ENCODE measurements around the gene FAM228B.

Gene FAM228B

DNA sequence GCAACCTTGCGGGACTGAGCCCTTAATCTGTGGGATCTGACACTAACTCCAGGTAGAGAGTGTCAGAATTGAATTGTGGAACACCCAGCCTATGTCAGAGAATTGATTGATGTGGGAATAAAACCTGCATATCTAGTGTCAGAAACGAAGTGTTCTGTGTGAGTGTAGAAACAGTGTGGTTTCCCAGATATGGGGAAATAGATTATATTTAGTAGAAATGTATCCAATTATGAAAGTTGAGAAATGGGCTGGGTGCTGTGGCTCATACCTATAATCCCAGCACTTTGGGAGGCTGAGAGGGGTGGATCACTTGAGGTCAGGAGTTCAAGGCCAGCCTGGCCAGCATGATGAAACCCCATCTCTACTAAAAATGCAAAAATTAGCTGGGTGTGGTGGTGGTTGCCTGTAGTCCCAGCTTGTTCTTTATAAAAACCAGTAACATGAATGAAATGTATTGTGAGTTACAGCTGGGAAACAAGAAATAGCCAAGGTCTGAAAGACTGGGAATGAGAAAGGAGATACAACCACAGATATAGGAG lies 34.4 kb upstream of the FAM228B start:
- TF ChIP-seq, protein P1, sequence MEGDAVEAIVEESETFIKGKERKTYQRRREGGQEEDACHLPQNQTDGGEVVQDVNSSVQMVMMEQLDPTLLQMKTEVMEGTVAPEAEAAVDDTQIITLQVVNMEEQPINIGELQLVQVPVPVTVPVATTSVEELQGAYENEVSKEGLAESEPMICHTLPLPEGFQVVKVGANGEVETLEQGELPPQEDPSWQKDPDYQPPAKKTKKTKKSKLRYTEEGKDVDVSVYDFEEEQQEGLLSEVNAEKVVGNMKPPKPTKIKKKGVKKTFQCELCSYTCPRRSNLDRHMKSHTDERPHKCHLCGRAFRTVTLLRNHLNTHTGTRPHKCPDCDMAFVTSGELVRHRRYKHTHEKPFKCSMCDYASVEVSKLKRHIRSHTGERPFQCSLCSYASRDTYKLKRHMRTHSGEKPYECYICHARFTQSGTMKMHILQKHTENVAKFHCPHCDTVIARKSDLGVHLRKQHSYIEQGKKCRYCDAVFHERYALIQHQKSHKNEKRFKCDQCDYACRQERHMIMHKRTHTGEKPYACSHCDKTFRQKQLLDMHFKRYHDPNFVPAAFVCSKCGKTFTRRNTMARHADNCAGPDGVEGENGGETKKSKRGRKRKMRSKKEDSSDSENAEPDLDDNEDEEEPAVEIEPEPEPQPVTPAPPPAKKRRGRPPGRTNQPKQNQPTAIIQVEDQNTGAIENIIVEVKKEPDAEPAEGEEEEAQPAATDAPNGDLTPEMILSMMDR (IDR thresholded peaks at IDR 0.05): no peak

DNA sequence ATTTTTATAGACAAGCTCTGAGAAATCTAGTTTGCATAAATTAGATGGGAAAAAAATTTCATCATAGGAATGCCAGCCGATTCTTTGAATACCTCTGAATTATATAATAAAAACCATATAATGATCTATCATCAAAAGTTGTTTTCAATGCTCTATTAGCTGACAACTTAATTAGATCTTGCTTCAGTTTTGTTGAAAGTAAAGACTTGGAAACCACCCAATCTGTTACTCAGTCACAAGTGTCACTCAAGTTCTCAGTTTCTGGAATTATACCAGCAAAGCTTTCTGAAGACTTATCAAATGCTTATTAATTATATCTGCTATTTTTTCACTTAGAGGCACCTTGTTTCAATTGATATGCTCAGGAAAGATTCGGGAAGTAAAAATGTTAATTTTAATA lies 21.3 kb upstream of the FAM228B start:
- TF ChIP-seq, protein P1 (IDR thresholded peaks at IDR 0.05): no peak

DNA sequence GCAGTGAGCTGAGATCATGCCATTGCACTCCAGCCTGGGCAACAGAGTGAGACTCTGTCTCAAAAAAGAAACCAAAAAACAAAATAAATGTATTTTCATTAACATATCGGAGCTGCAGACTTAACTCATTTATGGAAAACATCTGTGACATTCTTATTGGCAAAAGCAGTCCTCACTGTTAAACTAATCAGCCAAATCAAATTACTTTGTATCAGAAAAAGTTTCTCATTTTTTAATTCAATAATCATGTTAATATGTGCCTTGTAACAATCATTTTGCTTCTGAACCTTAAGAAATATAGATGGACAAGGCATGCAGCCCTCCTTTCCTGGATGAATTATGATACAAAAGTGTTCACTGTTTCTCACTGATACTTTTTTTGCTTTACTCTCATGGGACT lies 20.6 kb upstream of the FAM228B start:
- TF ChIP-seq, protein P1 (IDR thresholded peaks at IDR 0.05): no peak

DNA sequence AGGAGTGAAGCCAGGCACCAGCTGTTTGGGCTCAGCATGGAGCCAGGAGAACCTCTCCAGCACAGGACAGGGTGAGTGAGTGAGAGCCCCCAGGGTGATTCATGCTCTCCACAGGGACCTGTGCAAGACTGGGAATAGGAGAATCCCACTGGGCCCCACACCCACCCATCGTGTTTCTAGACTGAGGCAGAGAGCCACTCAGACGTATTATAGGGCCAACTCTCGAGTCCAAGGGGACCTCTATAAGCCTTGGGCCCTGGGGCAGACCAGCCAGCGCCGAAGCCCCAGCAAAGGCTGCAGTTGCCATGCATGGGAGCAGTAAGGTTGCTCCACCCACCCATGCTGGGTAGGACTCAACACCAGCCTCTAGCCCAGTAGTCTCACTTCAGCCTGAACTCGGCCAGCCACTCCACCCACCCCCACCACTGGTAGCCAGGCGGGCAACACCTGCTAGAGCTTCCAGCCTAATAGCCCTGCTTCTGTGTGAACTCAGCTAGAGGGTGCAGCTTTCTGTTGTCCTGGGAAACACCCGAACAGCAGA lies 19.1 kb upstream of the FAM228B start:
- TF ChIP-seq, protein P1 (IDR thresholded peaks at IDR 0.05): no peak

DNA sequence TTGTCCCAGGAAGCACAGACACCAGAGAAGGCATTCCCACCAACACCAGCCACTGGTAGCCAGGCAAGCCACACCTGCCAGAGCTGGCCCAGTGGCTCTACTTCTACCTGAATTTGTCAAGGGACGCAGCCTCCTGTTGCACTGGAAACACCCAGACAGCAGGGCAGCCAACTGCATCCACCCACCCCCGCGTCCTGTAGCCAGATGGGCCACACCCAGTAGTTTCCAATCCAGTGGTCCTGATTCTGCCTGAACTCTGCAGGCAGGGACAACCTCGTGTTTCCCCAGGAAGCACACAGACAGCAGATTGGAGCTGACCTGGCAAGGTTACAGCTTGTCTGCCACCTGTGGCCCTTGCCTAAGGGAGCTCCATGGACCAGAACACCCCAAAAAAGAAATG lies 18.4 kb upstream of the FAM228B start:
- TF ChIP-seq, protein P1 (IDR thresholded peaks at IDR 0.05): no peak

DNA sequence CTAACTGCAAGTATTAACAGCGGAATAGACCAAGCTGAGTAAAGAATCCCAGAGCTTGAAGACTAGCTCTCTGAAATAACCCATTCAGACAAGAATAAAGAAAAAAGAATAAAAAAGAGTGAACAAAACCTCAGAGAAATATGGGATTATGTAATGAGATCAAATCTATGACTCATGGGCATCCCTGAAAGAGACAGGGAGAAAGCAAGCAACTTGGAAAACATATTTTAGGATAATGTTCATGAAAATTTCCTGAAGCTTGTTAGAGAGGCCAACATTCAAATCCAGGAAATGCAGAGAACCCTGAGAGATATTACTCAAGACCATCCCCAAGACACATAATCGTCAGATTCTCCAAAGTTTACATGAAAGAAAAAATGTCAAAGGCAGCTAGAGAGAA lies 17.5 kb upstream of the FAM228B start:
- TF ChIP-seq, protein P1 (IDR thresholded peaks at IDR 0.05): no peak

DNA sequence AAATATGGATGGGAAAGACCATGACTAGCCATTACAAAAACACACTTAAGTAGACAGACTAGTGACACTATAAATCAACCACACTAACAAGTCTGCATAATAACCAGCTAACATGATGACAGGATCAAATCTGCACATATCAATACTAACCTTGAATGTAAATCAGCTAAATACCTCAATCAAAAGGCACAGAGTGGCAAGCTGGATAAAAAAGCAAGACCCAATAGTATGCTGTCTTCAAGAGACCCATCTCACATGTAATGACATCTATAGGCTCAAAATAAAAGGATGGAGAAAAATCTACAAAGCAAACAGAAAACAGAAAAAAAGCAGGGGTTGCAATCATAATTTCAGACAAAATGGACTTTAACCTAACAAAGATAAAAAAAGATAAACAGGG lies 16.5 kb upstream of the FAM228B start:
- TF ChIP-seq, protein P1 (IDR thresholded peaks at IDR 0.05): no peak

DNA sequence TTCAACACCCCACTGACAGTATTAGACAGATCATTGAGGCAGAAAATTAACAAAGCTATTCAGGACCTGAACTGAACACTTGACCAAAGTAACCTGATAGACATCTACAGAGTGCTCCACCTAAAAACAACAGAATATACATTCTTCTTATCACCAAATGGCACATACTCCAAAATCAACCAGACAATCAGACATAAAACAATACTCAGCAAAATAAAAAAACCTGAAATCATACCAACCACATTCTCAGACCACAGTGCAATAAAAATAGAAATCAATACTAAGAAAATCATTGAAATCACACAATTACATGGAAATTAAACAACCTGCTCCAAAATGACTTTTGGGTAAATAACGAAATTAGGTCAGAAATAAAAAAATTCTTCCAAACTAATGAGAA lies 15.9 kb upstream of the FAM228B start:
- TF ChIP-seq, protein P1 (IDR thresholded peaks at IDR 0.05): no peak

Data from LNCAP (cell line).